ENCODE measurements around the gene FOXP1. TPM values are rescaled to one million over a fixed set of nuclear protein-coding genes. Genes with fewer than 3 reads are reported as not detected.

Gene FOXP1
- total RNA-seq, 1 donor from 2014 or later, result 107 TPM

DNA sequence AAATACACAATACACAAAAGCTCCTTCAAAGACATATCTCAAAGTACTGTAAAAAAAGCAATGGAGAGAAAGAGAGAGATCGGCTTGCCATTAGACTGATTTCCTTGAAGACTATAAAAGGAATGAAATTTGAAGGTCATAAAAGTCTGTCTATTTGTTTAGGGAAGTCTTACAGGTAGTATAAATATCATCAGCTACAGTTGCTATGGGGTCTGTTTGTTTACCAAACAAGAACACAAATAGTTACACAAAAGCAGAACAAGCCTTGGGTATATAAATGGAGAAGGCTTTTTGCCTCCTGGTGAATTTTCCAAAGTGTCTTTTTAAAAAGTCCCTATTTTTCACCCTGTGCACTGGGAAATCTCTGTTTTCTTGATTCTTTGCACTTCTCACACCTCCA is 552.3 kb downstream of the FOXP1 start:
- H3K36me3 ChIP-seq (ENCODE audit: insufficient read depth, low read length), result peaks cover 16% of the 10 kb centered on the region
- TF ChIP-seq EZH2 (IDR thresholded peaks at IDR 0.05; ENCODE audit: insufficient read depth, low read length), result no peak
- no peak for TF ChIP-seq CTCF (IDR thresholded peaks at IDR 0.05; ENCODE audit: insufficient read depth, low read depth, low read length)
- no peak overlapping the region for H3K4me2 ChIP-seq (ENCODE audit: low read length)
- no peaks in the 10 kb centered on the region for H3K27me3 Mint-ChIP-seq (ENCODE audit: low read depth, unreplicated experiment)
- H3K36me3 Mint-ChIP-seq (ENCODE audit: low read depth, unreplicated experiment), result peaks cover 23% of the 10 kb centered on the region
- no peak overlapping the region for H3K27ac Mint-ChIP-seq (ENCODE audit: unreplicated experiment)
- H3K4me1 Mint-ChIP-seq (ENCODE audit: low read depth, unreplicated experiment), result peaks cover 16% of the 10 kb centered on the region
- H4K20me1 ChIP-seq (ENCODE audit: insufficient read depth, low read length), result peaks cover 68% of the 10 kb centered on the region
- DNase-seq (ENCODE audit: low read depth) (no peak), FAIRE-seq (no peak)
- H3K4me1 ChIP-seq (ENCODE audit: insufficient read depth, low read length), result peaks cover 13% of the 10 kb centered on the region
- H3K9me3 Mint-ChIP-seq (ENCODE audit: unreplicated experiment), result no peaks in the 10 kb centered on the region
- H3K9ac ChIP-seq (ENCODE audit: low read length), result no peak overlapping the region
- H3K4me3 Mint-ChIP-seq (ENCODE audit: unreplicated experiment), result no peak overlapping the region
- H3K4me3 ChIP-seq (ENCODE audit: insufficient read depth, low read depth, low read length), result no peak overlapping the region
- H3K79me2 ChIP-seq (ENCODE audit: insufficient read depth, low read length), result peaks cover 99% of the 10 kb centered on the region
- no peaks in the 10 kb centered on the region for H3K27me3 ChIP-seq (ENCODE audit: insufficient read depth, low read length)
- H3K27ac ChIP-seq (ENCODE audit: low read depth, low read length), result no peak overlapping the region
- no peak overlapping the region for H2AFZ ChIP-seq (ENCODE audit: low read depth, low read length)
- no peaks in the 10 kb centered on the region for H3K9me3 ChIP-seq (ENCODE audit: insufficient read depth, low read depth, low read length)

DNA sequence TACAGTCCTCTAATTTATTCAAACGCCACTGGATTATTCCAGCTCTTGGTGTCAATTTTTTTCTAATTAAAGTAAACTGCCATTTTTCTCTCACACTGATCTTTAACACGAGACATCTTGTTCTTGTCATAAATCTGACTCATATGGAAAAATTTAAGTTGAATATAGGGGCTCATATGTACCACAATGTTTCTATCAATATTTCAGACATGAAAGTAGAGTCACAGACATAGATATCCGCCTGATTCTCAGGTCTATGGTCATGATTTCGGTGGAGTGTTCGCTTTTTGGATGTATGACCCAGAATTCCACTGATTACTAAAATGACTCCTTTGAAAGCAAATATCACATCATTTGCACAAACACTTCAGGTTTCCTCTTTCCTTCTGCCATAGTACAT is 552.8 kb downstream of the FOXP1 start:
- no peaks in the 10 kb centered on the region for H3K9me3 Mint-ChIP-seq (ENCODE audit: unreplicated experiment)
- Histone ChIP-seq H3K9me3 (ENCODE audit: insufficient read depth, low read depth, low read length) (no peaks in the 10 kb centered on the region), H3K27me3 (ENCODE audit: insufficient read depth, low read length) (no peaks in the 10 kb centered on the region), H3K4me2 (ENCODE audit: low read length) (no peak overlapping the region), H4K20me1 (ENCODE audit: insufficient read depth, low read length) (peaks cover 69% of the 10 kb centered on the region), H3K9ac (ENCODE audit: low read length) (no peak overlapping the region), H3K4me1 (ENCODE audit: insufficient read depth, low read length) (peaks cover 9% of the 10 kb centered on the region), H2AFZ (ENCODE audit: low read depth, low read length) (no peak overlapping the region), H3K4me3 (ENCODE audit: insufficient read depth, low read depth, low read length) (no peak overlapping the region), H3K79me2 (ENCODE audit: insufficient read depth, low read length) (peaks cover 99% of the 10 kb centered on the region), H3K36me3 (ENCODE audit: insufficient read depth, low read length) (peaks cover 16% of the 10 kb centered on the region), H3K27ac (ENCODE audit: low read depth, low read length) (no peak overlapping the region)
- H3K36me3 Mint-ChIP-seq (ENCODE audit: low read depth, unreplicated experiment), result peaks cover 23% of the 10 kb centered on the region
- H3K27ac Mint-ChIP-seq (ENCODE audit: unreplicated experiment), result no peak overlapping the region
- DNase-seq (ENCODE audit: low read depth) (no peak), FAIRE-seq (no peak)
- H3K4me3 Mint-ChIP-seq (ENCODE audit: unreplicated experiment), result no peak overlapping the region
- no peaks in the 10 kb centered on the region for H3K27me3 Mint-ChIP-seq (ENCODE audit: low read depth, unreplicated experiment)
- peaks cover 16% of the 10 kb centered on the region for H3K4me1 Mint-ChIP-seq (ENCODE audit: low read depth, unreplicated experiment)
- TF ChIP-seq EZH2 (IDR thresholded peaks at IDR 0.05; ENCODE audit: insufficient read depth, low read length) (no peak), CTCF (IDR thresholded peaks at IDR 0.05; ENCODE audit: insufficient read depth, low read depth, low read length) (no peak)

DNA sequence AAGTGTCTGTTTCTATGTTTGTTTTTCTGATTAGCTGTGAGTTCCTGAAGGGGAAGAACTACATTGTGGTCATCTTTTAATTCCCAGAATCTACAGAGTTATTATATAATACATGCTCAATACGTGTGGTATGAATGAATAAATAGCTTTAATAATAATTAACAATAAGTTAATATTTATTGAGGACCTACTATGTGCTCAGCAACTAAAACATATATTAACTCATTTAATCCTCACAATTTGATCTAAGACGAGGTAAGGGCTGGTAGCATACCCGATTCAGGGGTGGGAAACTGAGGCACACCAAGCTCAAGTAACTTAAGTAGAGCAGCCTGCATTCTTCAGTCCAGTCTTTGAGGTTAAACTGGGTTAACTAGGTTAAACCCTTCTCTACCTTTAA is 553.8 kb downstream of the FOXP1 start:
- H3K79me2 ChIP-seq (ENCODE audit: insufficient read depth, low read length), result peaks cover 99% of the 10 kb centered on the region
- no peak overlapping the region for H3K9ac ChIP-seq (ENCODE audit: low read length)
- TF ChIP-seq CTCF (IDR thresholded peaks at IDR 0.05; ENCODE audit: insufficient read depth, low read depth, low read length) (no peak), EZH2 (IDR thresholded peaks at IDR 0.05; ENCODE audit: insufficient read depth, low read length) (no peak)
- peaks cover 9% of the 10 kb centered on the region for H3K4me1 Mint-ChIP-seq (ENCODE audit: low read depth, unreplicated experiment)
- no peak overlapping the region for H3K27ac Mint-ChIP-seq (ENCODE audit: unreplicated experiment)
- H3K27me3 ChIP-seq (ENCODE audit: insufficient read depth, low read length), result no peaks in the 10 kb centered on the region
- no peaks in the 10 kb centered on the region for H3K9me3 Mint-ChIP-seq (ENCODE audit: unreplicated experiment)
- no peaks in the 10 kb centered on the region for H3K27me3 Mint-ChIP-seq (ENCODE audit: low read depth, unreplicated experiment)
- H4K20me1 ChIP-seq (ENCODE audit: insufficient read depth, low read length), result peaks cover 65% of the 10 kb centered on the region
- no peaks in the 10 kb centered on the region for H3K4me1 ChIP-seq (ENCODE audit: insufficient read depth, low read length)
- H3K36me3 Mint-ChIP-seq (ENCODE audit: low read depth, unreplicated experiment), result peaks cover 23% of the 10 kb centered on the region
- no peak overlapping the region for H3K4me3 ChIP-seq (ENCODE audit: insufficient read depth, low read depth, low read length)
- FAIRE-seq, result no peak
- H3K4me3 Mint-ChIP-seq (ENCODE audit: unreplicated experiment), result no peak overlapping the region
- no peak overlapping the region for H3K4me2 ChIP-seq (ENCODE audit: low read length)
- H3K36me3 ChIP-seq (ENCODE audit: insufficient read depth, low read length), result peaks cover 13% of the 10 kb centered on the region
- H2AFZ ChIP-seq (ENCODE audit: low read depth, low read length), result no peak overlapping the region
- no peak for DNase-seq (ENCODE audit: low read depth)
- no peaks in the 10 kb centered on the region for H3K9me3 ChIP-seq (ENCODE audit: insufficient read depth, low read depth, low read length)
- H3K27ac ChIP-seq (ENCODE audit: low read depth, low read length), result no peak overlapping the region

All from astrocyte (in vitro differentiated cells and primary cell).